ENCODE results near the gene MFSD11. TPM values are rescaled to one million over a fixed set of nuclear protein-coding genes. Genes with fewer than 3 reads are reported as not detected.
A peak's percentile ranks its signal among the peaks of the same experiment; 100 is the strongest.
"Not testable (repeated sequence)": the region's sequence is repeated elsewhere in the genome, so short reads cannot be mapped to it uniquely, and the experiment has no call there.

MFSD11 gene
- total RNA-seq, 1 donor from 2014 or later, result 39.7 TPM

- Mint-ChIP-seq H3K9me3 (no peaks in the 10 kb centered on the region), H3K4me1 (peaks cover 49% of the 10 kb centered on the region), H3K27me3 (ENCODE audit: low read depth) (no peaks in the 10 kb centered on the region), H3K4me3 (peak overlapping the region; percentile 98), H3K27ac (peak overlapping the region; percentile 98), H3K36me3 (peaks cover 30% of the 10 kb centered on the region)
- DNase-seq (ENCODE audit: low spot score in 2 of 2, unreplicated experiment in 2 of 2), result peak; percentile 53 to 76
- TF ChIP-seq CTCF (IDR thresholded peaks at IDR 0.05; ENCODE audit: unreplicated experiment), result no peak
Observed at GRCh38 chr17:76736349-76737081, 1.4 kb upstream of the MFSD11 start.

GRCh38 chr17:76737082-76737675 is 740 bp upstream of the MFSD11 start, which contains the start of gene SRSF2:
Gene SRSF2 (minus strand): TSS chr17:76737331. CDS start chr17:76737160, 171 bp downstream.
- no peaks in the 10 kb centered on the region for H3K9me3 Mint-ChIP-seq
- DNase-seq (ENCODE audit: low spot score in 2 of 2, unreplicated experiment in 2 of 2), result peak; percentile 97 to 99
- peaks cover 34% of the 10 kb centered on the region for H3K36me3 Mint-ChIP-seq
- H3K4me1 Mint-ChIP-seq, result peaks cover 49% of the 10 kb centered on the region
- no peak for TF ChIP-seq CTCF (IDR thresholded peaks at IDR 0.05; ENCODE audit: unreplicated experiment)
- H3K27me3 Mint-ChIP-seq (ENCODE audit: low read depth), result no peaks in the 10 kb centered on the region
- H3K27ac Mint-ChIP-seq, result peak within 1 kb of the TSS; percentile 99
- peak within 1 kb of the TSS; percentile 98 for H3K4me3 Mint-ChIP-seq

GRCh38 chr17:76738468-76738850 is 540 bp downstream of the MFSD11 start:
- H3K36me3 Mint-ChIP-seq, result peaks cover 26% of the 10 kb centered on the region
- peaks cover 49% of the 10 kb centered on the region for H3K4me1 Mint-ChIP-seq
- no peak for DNase-seq (ENCODE audit: low spot score in 2 of 2, unreplicated experiment in 2 of 2)
- TF ChIP-seq CTCF (IDR thresholded peaks at IDR 0.05; ENCODE audit: unreplicated experiment), result no peak
- H3K4me3 Mint-ChIP-seq, result peak overlapping the region; percentile 86
- H3K27ac Mint-ChIP-seq, result peak overlapping the region; percentile 99
- no peaks in the 10 kb centered on the region for H3K9me3 Mint-ChIP-seq
- H3K27me3 Mint-ChIP-seq (ENCODE audit: low read depth), result no peaks in the 10 kb centered on the region

GRCh38 chr17:76739568-76740115 is 1.7 kb downstream of the MFSD11 start:
- H3K27ac Mint-ChIP-seq; H3K4me3 Mint-ChIP-seq; DNase-seq (ENCODE audit: low spot score in 2 of 2, unreplicated experiment in 2 of 2); H3K27me3 Mint-ChIP-seq (ENCODE audit: low read depth); H3K9me3 Mint-ChIP-seq: not testable (repeated sequence)
- peaks cover 22% of the 10 kb centered on the region for H3K36me3 Mint-ChIP-seq
- peaks cover 37% of the 10 kb centered on the region for H3K4me1 Mint-ChIP-seq

- DNase-seq (ENCODE audit: low spot score in 2 of 2, unreplicated experiment in 2 of 2), result no peak
- no peak overlapping the region for H3K4me3 Mint-ChIP-seq
- peaks cover 30% of the 10 kb centered on the region for H3K4me1 Mint-ChIP-seq
- no peak for TF ChIP-seq CTCF (IDR thresholded peaks at IDR 0.05; ENCODE audit: unreplicated experiment)
- H3K27me3 Mint-ChIP-seq (ENCODE audit: low read depth), result no peaks in the 10 kb centered on the region
- H3K36me3 Mint-ChIP-seq, result peaks cover 27% of the 10 kb centered on the region
- H3K27ac Mint-ChIP-seq, result no peak overlapping the region
- H3K9me3 Mint-ChIP-seq, result no peaks in the 10 kb centered on the region
Observed at GRCh38 chr17:76740329-76741118, 2.6 kb downstream of the MFSD11 start.

All from mesothelial cell of epicardium (in vitro differentiated cells).